ENCODE data around the gene B4GALNT3.

Gene B4GALNT3

DNA sequence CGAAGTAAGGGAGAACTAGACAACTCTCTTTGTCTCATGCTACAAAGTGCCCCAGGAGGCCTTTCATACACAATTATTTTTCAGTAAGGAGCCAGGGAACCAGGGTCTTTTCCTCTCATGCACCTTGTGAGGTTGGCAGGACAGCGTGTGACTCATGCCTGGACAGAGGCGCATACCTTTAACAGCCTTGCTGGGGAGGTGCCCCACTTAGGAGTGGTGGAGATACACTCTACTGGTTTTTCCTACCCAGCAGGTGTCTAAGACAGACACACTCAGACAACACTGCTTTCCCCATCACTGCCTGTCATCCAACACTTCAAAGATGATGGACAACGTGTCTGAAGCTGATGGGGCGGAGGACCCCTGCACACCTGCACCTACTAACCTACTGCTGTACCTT lies 49.1 kb downstream of the B4GALNT3 start:
- peak; percentile 81 for DNase-seq (ENCODE audit: low spot score)

DNA sequence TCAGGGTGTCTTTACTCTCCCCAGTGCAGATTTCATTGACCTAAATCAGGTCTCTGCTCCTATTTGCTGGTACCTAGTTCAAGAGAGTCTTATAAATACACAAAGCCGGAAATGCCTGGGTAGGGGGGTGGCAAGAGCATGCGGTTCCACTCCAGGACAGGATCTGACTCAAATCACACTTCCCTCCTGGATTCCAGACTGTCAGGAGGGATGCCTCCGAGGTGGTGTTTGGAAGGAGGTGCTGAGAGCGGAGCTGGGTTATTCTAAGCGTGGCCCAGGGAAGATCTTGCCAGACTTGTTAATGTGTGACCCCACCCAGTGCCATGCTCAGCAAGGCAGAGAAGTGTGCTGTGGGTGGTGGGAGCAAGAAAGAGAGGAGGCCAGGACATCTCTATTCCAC lies 49.8 kb downstream of the B4GALNT3 start:
- DNase-seq (ENCODE audit: low spot score): peak; percentile 32

GRCh38 chr12:510071-510825 lies 50.5 kb downstream of the B4GALNT3 start:
- peak; percentile 91 for DNase-seq (ENCODE audit: low spot score)

DNA sequence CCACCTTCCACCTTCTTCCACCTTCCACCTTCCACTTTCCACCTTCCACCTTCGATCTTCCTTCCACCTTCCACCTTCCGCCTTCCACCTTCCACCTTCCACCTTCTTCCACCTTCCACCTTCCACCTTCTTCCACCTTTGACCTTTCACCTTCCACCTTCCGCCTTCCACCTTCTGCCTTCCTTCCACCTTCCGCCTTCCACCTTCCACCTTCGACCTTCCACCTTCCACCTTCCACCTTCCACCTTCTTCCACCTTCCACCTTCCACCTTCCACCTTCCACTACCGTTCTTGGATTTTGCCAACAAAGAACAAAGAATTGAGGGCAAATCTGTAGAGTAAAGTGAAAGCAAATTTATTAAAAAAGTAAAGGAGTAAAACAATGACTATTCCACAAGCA lies 53.2 kb downstream of the B4GALNT3 start:
- no peak for DNase-seq (ENCODE audit: low spot score)

GRCh38 chr12:513446-513845 lies 53.7 kb downstream of the B4GALNT3 start:
- DNase-seq (ENCODE audit: low spot score): no peak

DNA sequence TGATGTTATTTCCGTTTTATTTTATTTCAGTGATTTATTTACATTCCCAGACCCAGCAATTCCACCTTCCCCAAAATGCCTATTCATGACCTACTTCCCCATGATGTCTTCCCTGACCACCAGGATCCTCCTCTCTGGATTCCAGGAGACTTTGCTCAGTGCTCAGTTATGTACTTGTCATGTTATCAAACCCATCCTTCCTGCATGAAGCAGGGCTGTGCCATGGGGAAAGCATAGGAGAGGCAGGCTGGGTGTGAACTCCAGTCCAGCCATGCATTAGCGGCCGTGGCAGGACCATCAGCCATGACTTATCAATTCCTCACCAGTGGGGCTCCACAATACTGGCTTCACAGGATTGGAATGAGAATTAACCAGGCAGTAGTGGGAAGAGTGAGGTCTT lies 57.8 kb downstream of the B4GALNT3 start:
- no peak for DNase-seq (ENCODE audit: low spot score)

GRCh38 chr12:520119-520518 lies 60.4 kb downstream of the B4GALNT3 start:
- no peak for DNase-seq (ENCODE audit: low spot score)

DNA sequence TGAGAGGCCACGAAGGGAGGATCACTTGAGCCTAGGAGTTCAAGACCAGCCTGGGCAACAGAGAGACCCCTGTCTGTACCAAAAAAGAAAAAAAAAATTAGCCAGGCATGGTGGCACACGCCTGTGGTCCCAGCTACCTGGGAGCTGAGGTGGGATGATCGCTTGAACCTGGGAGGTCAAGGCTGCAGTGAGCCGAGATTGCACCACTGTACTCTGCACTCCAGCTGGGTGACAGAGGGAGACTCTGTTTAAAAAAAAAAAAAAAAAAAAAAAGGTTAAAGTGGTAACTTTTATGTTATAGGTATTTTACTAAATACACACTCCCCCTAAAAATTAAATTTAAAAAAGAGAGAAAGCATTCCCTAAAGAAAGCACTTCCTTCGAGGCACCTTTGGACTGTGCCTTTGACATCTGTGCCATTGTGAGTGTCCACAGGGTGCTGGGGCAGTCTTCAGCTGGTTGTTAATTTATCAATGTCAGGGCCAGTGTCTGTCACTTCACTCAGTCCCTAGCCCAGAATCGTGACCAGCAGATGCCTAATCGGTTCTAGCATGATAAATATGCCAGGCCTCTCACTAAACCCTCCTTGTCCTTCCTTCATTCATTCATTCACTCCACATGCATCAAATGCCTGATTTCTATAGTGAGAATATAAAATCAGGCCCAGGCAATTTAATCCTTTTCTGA lies 63.1 kb downstream of the B4GALNT3 start:
- DNase-seq (ENCODE audit: low spot score): no peak

DNA sequence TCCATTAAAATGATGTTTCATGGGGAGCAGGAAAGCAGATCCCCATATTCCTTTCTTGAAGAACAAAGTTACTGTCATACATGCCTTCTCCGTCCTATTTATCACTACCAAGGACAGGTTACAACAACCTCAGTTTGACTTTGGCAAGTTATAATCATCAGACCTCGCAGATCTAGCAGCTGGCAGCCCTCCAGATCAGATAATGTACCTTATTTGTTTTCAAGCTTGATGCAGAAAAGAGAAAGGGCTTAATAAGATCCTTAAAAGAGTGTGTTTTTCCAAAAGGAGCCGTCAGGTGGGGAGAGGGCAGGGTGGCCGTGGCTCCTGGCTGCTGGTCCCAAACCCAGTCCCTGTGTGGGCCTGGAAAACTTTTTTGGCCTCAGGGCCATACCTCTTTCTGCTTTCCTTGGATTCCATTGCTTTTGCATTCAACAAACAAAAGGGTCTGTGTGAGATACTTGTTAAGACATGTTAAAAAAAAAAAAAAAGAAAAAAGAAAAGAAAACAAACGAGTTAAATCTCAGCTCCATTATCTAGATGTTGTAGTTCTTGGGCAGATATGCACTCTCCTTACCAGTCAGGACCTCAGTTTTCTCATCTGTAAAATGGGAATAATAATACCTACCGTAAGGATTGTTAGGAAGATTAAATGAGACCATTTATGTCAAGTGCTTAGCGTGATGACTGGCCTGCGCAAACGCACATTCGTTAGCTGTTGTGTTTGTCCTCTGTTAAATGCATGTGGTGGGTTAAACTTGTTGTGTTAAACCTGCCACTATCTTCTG lies 64.6 kb downstream of the B4GALNT3 start:
- DNase-seq (ENCODE audit: low spot score): peak; percentile 47

DNA sequence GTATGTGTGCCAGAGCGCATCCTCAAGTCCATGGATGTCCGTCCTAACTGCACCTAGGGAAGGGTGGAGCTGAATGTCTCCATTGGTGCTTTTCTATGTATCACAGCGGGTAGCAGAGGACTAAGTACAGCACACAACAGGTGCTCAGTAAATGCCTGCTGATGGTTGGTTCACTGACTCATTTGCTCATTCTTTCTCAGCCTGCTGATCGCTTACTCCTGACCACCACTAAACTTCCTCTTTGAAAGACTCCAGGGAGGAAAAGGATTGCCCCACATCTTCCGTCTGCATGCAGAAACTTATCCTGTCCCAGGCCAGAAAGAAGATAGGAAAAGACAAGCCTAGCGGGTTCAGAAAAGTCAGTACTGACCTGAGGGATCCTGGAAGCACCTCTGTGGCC lies 66.3 kb downstream of the B4GALNT3 start:
- no peak for DNase-seq (ENCODE audit: low spot score)

DNA sequence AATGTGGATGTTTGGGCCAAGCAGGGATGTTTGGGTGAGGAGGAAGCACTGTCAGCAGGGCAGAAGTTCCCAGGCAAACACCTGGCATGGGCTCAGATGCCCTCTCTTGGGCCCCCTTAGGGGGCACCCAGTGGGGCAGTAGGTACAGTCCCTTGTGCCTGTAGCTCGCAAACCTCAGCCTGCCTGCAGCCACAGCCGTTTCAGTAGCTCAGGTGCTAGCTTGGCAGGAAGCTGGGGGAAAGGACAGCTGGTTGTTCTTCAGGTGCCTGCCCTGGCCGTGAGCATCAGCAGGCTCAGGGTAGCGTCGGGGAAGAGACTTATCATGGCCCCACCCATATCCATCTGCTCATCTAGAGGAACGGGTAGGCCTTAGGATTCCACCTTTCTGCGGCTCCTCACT lies 67.5 kb downstream of the B4GALNT3 start:
- DNase-seq (ENCODE audit: low spot score): no peak

DNA sequence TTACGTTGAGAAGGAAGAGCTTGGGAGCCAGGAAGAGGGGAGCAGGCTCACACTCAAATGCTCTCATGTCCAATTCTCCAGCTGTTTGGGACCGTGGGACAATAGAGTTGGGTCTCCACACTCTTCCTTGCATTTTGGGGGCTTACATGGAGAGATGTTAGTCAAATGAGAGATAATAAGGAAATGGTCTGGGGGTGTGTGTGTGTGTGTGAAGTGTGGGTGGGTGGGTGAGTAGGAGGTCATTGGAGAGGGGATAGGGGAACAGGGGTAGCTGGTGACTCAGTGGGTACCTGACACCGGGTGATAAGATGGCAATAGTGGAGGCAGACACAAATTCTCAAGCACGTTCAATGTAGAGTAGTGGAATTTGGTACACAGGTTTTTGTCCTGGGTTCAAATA lies 68.0 kb downstream of the B4GALNT3 start:
- DNase-seq (ENCODE audit: low spot score): no peak

- no peak for DNase-seq (ENCODE audit: low spot score)
These were observed 70.6 kb downstream of the B4GALNT3 start for GRCh38 chr12:530308-530707.

- DNase-seq (ENCODE audit: low spot score): no peak
These were observed 71.1 kb downstream of the B4GALNT3 start for GRCh38 chr12:530821-531220.

DNA sequence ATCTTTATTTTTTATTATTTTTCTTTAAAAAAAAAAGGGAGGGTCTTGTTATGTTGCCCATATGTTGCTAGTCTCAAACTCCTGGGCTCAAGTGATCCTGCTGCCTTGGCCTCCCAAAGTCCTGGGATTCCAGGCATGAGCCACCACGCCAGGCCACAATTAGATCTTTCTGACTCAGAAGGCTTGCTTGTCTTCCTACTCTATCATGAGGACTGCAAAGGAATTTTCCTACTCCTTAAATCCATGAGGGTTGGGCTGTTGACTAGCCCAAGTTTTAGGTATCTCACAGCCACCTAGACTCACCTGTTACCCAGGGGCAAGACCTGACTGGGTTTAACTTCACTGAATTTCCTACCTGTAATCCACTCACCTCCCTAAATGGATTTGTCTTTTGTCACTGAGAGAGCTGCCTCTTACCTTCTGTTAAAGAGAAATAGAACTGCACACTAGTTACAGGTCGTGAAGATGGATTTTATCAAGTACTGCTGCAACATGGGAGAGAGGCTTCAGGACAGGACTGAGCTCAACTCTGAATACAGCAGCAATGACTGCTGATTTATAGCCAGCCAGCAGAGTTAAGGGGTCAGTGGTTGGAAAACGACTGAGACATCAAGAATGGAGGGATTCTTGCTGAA lies 72.3 kb downstream of the B4GALNT3 start:
- no peak for DNase-seq (ENCODE audit: low spot score)

DNA sequence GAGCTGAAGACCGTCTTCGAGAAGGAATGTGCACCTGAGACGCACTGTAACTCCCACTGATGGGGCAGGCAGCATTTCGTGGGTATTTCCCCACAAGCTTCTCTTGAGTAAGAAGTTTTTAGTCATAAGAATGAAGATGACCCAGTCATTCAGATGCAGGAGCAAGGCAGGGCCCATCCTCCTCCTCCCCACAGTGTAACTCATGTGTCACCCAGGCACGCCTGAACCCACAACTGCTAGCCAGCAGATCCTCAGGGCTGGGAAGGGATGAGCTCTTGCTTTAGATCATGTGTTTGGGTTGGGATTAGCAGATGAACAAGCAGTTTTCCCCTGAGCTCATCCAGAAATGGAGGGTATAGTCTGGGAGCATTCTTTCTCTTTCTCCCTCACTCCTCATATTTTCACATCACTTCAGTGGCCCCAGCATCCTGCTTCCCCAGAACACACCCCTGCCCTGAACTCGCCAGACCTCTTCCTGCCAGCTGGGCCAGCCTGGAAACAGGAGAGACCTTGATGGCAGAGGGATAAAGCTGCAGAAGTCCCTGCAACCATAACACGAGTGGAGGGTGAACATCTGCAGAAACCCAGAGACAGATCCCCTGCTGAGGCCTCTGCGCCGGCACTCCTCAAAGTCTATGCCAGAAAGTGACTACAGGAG lies 73.3 kb downstream of the B4GALNT3 start:
- no peak for DNase-seq (ENCODE audit: low spot score)

DNA sequence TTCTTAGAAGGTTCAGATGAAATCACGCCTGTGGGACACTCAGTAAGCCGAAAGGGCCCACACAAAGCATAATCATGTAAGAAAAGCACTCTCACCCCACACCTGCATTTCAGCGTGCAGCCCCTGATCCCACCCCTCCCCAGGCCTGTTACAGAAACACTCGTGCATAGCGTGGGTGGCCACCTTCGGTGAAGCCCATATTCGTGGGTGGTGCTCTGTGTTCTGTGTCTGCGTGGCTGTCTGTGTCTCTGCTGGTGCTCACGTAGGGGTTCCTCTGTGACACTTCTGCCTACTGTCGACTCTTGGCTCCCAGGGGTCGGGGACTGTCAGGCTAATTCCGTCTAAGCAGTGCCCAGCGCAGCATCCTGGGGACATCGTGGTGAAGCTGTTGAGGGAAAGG lies 74.0 kb downstream of the B4GALNT3 start:
- no peak for DNase-seq (ENCODE audit: low spot score)

- no peak for DNase-seq (ENCODE audit: low spot score)
These were observed 74.5 kb downstream of the B4GALNT3 start for GRCh38 chr12:534216-534615.

DNA sequence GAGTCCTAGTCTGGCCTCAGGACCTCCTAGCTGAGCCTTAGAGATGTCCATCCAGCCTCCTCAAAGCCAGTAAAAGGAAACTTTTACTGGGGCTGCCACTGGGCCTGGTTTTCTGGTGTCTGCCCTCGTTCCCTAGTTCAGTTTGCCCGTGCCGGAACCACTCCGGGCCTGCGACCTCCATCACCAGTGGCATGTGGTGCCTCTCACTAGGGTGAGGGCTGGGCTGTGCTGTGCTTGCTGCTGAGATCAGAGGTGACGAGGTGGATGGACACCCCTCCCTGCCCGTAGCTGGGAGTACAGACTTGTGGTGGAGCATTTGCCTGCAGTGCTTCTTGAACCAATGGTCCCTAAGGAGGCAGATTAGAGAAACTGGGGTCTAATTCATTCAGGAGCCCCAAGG lies 75.7 kb downstream of the B4GALNT3 start:
- DNase-seq (ENCODE audit: low spot score): no peak

- no peak for DNase-seq (ENCODE audit: low spot score)
These were observed 77.1 kb downstream of the B4GALNT3 start for GRCh38 chr12:536751-537245.

GRCh38 chr12:537772-538171 lies 78.0 kb downstream of the B4GALNT3 start:
- peak; percentile 88 for DNase-seq (ENCODE audit: low spot score)

Data from LoVo (cell line).